ENCODE results near the gene MYEOV.

Gene MYEOV

DNA sequence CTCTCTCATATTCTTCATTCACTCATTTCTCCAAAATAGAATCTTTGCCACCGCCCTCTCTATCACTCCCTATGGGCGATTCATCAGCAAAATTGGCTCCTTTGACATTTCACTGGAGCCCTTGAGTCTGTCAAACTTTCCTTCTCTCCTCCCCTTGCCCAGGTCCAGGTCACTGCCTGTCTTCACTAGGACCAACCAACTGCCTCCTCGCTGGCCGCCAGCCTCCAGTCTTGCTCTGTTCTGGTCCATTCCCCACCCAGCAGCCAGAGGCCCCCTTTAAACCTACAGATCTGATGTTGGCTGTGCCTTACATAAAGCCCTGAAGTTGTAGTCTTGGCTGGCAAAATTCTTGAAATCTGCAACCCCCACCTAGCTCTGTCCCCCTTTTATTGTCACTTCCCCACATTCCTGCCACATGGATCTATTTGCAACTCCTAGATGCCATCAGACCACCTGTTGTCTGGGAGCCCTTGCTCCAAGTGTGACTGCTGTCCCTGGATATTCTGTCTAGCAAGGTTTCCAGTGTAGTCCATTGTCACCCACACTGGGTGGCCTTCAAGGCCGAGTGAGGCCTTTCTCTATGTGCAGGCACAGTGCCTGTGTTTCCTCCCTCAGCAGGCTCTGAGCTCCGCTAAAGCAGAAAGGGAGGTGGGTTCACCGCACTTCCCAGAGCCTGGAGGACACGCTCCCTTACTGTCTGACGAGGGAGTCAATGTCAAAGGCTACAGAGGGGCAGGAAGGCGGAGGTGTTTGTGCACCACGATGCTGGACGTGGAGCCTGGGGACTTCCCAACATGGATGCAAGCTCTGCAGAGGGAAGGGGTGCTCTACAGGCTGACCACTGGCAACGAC lies 25.5 kb downstream of the MYEOV start:
- no peak for FAIRE-seq

GRCh38 chr11:69320326-69320725 lies 26.4 kb downstream of the MYEOV start:
- FAIRE-seq = no peak

GRCh38 chr11:69320756-69321741 lies 27.1 kb downstream of the MYEOV start:
- FAIRE-seq = no peak

DNA sequence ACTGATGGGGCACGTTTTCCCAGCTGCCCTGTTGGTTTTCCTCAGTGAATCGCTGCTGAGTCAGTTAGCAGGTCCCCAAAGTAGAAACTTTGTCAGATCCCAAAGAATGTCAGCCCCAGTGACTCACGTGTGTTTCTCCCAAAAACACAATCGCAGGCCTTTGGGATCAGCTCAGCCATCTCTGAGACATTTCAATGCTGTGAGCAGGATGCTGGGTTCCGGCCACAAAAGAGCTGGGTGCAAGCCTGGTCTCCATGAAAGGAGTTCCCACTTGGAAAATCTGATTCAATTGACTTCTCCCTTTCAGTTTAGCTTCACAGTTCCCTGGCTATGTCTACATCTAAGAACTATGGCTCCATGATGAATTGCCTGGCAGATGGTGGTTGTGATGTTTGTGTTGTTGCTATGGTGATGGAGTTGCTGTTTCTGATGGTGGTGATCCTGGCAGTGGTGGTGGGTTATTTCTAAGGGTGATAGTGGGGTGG lies 28.0 kb downstream of the MYEOV start:
- no peak for FAIRE-seq

- no peak for FAIRE-seq
These were observed 31.5 kb downstream of the MYEOV start for GRCh38 chr11:69325446-69325845.

GRCh38 chr11:69326622-69327219 lies 32.8 kb downstream of the MYEOV start:
- no peak for FAIRE-seq

DNA sequence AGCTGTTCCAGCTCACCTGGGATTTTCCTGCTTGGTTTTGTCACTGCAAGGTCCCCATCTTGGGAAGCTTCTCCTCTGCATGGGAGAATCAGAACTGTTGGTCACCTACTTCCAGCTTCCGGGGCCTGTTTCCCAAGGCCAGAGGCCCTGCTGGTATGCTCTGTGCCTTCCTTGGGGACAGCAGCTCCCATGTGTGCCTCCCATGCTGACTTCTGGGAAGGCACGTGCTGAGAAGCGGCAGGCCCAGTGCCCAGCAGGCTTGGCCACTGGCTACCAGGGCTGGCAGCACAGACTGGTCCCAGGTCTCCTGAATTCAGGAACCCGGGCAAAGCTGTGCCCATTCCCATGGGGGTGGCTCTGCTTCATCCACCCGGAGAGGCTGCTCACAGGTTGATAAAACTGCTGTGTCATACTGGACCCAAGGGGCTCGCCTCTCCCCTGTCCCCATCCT lies 33.8 kb downstream of the MYEOV start:
- no peak for FAIRE-seq

- no peak for FAIRE-seq
These were observed 34.3 kb downstream of the MYEOV start for GRCh38 chr11:69328231-69328630.

- FAIRE-seq = no peak
These were observed 35.6 kb downstream of the MYEOV start for GRCh38 chr11:69329581-69329980.

GRCh38 chr11:69330330-69330729 lies 36.4 kb downstream of the MYEOV start:
- no peak for FAIRE-seq

- no peak for FAIRE-seq
These were observed 39.3 kb downstream of the MYEOV start for GRCh38 chr11:69333149-69333710.

DNA sequence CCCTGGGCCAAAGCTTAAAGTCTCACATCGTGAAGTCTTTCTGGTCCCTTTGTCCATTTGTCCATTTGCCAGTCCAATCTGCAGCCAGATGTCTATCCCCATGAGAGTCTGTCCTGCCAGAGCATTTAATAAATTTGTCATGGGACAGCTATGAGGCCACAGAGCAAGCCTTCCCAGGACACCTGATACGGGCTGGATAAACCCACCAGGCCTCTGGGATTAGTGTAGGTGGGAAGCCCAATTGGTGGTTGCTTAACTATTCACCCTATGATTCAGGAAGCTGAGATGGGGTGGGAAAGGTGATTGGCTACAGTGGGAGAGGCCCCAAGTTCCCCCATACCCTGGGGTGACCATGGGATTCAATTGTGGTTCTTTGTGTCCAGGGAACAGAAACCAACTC lies 39.9 kb downstream of the MYEOV start:
- no peak for FAIRE-seq

DNA sequence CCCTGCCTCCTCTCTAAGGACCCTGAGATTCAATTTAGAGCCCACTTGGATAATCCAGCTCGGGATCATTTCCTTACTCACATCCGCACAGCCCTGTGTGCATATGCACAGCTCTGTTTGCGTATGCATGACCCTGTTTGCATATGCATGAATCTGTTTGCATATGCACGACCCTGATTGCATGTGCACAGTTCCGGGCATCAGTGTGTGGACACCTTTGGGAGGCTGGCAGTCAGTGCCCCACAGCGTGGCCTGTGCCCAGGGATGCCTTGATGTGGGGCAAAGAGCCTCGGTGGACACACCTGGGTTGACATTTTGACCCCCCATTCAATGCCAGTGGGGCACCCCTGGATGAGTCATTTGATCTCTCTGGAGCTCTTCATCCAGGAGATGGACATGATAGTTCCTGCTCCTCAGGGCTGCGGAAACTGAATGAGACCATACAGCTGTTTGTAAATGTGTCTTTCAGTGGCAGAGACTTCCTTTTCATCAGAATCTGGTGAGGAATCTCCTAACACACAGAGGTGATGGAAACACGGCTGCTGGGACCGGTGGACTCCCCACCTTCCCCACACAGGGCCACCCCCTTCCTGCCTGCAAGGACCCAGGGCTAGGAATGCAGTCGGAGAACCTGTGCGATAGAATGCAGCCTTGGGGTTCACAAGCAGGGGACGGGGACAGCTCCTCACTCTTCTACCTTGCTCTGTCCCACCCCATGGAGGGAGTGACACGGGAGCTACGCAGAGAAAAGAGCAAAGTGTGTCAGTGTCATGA lies 41.2 kb downstream of the MYEOV start:
- FAIRE-seq = no peak

GRCh38 chr11:69335781-69336405 lies 41.9 kb downstream of the MYEOV start:
- no peak for FAIRE-seq

GRCh38 chr11:69337211-69337721 lies 43.3 kb downstream of the MYEOV start:
- no peak for FAIRE-seq

GRCh38 chr11:69339041-69339733 lies 45.2 kb downstream of the MYEOV start:
- FAIRE-seq = no peak

DNA sequence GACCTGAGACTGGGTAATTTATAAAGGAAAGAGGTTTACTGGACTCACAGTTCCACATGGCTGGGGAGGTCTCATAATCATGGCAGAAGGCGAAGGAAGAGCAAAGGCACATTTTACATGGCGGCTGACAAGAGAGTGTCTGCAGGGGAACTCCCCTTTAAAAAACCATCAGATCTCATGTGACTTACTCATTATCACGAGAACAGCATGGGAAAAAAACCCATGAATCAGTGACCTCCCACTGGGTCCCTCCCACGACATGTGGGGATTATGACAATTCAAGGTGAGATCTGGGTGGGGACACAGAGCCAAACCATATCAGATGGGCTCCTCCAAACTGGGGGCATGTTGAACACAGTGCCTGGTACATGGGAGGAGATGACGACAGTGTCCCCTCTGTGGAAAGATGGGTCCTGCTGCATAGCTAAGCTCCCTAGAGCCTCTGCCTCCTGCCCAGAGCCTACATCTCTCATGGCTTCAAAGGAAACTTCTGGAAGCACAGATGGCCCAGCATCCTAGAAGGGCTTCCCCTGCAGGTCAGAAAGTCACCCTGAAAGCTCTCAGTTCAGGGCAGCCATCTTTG lies 46.1 kb downstream of the MYEOV start:
- no peak for FAIRE-seq

- no peak for FAIRE-seq
These were observed 48.8 kb downstream of the MYEOV start for GRCh38 chr11:69342588-69343330.

All from islet of Langerhans (tissue), 1 donor.